Measurements from ENCODE around the gene B4GALT3.
A peak's percentile ranks its signal among the peaks of the same experiment; 100 is the strongest.

B4GALT3 gene

GRCh38 chr1:161219078-161219892 lies 42.0 kb upstream of the B4GALT3 start:
- no peaks in the 10 kb centered on the region for H3K27me3 ChIP-seq (ENCODE audit: control insufficient read depth, insufficient read depth, low read length)
- no peaks in the 10 kb centered on the region for H3K9me3 ChIP-seq (ENCODE audit: control insufficient read depth, low read length)
- no peak for TF ChIP-seq CTCF (IDR thresholded peaks at IDR 0.05)
- no peak overlapping the region for H3K9ac ChIP-seq
- H3K4me1 ChIP-seq: peaks cover 4% of the 10 kb centered on the region
- H3K36me3 ChIP-seq (ENCODE audit: control insufficient read depth, insufficient read depth, low read length): no peaks in the 10 kb centered on the region
- no peak overlapping the region for H3K4me2 ChIP-seq (ENCODE audit: low read length)
- H3K4me3 ChIP-seq (ENCODE audit: low read depth, low read length): no peak overlapping the region
- no peak overlapping the region for H3K27ac ChIP-seq
- H2AFZ ChIP-seq: no peak overlapping the region
- H3K79me2 ChIP-seq: no peaks in the 10 kb centered on the region

DNA sequence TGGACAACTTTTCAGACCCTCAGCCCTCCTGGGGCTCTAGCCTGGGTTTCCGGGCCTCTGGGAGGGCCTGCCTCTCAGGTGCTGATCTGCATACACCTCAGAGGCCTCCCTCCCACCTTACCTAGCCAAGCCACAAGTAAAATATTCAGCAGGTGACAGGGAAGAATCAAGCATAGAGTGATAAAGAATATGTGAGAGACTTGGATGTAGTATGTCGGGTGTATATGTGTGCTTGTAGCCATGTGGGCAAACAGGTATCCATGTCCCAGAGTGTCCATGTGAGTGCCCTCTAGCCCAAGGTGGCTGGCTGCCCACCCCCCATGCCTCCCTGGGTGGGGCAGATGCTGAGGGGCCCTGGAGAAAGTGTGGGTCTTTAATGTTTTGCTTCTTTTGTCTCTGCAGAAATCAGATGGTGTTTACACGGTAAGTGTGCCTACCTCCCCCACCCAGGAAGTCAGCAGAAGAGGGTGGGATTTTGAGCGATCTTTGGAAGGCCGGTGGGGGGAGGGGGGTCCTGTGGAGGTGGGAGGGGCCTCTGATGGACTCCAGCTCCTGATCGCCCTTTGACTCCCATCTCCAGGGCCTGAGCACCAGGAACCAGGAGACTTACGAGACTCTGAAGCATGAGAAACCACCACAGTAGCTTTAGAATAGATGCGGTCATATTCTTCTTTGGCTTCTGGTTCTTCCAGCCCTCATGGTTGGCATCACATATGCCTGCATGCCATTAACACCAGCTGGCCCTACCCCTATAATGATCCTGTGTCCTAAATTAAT lies 41.2 kb upstream of the B4GALT3 start:
- Histone ChIP-seq H2AFZ (no peak overlapping the region), H3K4me2 (ENCODE audit: low read length) (no peak overlapping the region), H3K4me3 (ENCODE audit: low read depth, low read length) (no peak overlapping the region), H3K36me3 (ENCODE audit: control insufficient read depth, insufficient read depth, low read length) (no peaks in the 10 kb centered on the region), H3K27me3 (ENCODE audit: control insufficient read depth, insufficient read depth, low read length) (no peaks in the 10 kb centered on the region), H3K9ac (no peak overlapping the region), H3K9me3 (ENCODE audit: control insufficient read depth, low read length) (no peaks in the 10 kb centered on the region), H3K79me2 (no peaks in the 10 kb centered on the region), H3K27ac (no peak overlapping the region), H3K4me1 (peaks cover 4% of the 10 kb centered on the region)
- TF ChIP-seq CTCF (IDR thresholded peaks at IDR 0.05): no peak

DNA sequence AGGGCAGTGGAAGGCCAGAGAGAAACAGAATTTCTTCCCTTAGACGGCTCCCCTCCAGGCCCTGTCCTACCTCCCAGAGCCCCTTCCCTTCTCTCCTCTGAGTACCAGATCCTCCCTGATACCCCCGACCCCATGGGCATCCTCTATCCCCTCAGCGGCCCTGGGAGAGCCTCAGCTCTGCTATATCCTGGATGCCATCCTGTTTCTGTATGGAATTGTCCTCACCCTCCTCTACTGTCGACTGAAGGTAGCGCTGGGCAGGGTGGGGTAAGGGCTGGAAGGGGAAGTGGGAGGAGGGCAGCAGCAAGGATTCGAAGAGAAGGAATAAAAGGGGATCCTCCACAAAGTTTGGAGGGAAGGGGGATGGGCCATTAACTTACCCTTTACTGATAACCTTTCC lies 40.5 kb upstream of the B4GALT3 start:
- Histone ChIP-seq H3K9me3 (ENCODE audit: control insufficient read depth, low read length) (no peaks in the 10 kb centered on the region), H3K9ac (no peak overlapping the region), H3K79me2 (no peaks in the 10 kb centered on the region), H3K36me3 (ENCODE audit: control insufficient read depth, insufficient read depth, low read length) (no peaks in the 10 kb centered on the region), H3K4me2 (ENCODE audit: low read length) (no peak overlapping the region), H3K27ac (no peak overlapping the region), H3K4me3 (ENCODE audit: low read depth, low read length) (no peak overlapping the region), H3K27me3 (ENCODE audit: control insufficient read depth, insufficient read depth, low read length) (no peaks in the 10 kb centered on the region), H2AFZ (no peak overlapping the region), H3K4me1 (peaks cover 4% of the 10 kb centered on the region)
- TF ChIP-seq CTCF (IDR thresholded peaks at IDR 0.05): no peak

DNA sequence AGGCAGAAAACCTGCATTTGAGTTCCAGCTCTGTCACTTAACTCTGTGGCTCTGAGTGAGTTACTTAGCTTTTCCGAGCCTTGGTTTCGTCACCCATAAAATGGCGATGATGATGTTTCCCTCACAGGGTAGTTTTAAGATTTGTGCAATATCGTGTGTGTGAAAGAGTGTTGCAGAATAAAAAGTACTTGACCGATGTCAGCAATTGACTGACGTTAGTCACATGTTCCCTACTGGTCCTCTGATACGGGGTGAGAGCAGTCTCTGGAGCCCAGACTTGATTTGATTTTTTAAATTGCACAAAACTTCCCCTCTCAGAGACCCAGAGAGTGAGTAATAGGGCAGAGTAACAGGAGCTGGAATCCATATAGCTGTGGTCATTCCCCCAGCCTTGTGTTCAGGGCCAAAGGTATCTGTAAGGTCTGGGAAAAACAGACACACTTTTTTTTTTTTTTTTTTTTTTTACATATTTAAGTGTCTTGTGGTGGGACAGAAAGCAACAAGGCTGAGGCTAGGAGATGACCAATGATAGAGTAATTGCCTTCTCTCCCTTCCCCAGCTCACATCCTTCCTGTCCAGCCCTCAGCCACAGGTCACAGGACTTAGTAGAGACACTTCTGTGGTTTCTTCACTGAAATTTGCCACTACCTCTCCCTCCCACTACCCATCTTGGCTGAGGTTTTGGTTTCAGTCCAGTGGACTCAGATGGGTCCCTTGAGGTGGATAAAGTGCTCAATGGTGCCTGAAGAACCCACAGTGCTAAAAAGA lies 39.8 kb upstream of the B4GALT3 start:
- H3K27ac ChIP-seq: peak overlapping the region; percentile 33
- no peak overlapping the region for H3K9ac ChIP-seq
- H3K4me3 ChIP-seq (ENCODE audit: low read depth, low read length): no peak overlapping the region

More for the DNA sequence above, 39.8 kb upstream of the B4GALT3 start:
- TF ChIP-seq CTCF (IDR thresholded peaks at IDR 0.05): no peak
- H3K36me3 ChIP-seq (ENCODE audit: control insufficient read depth, insufficient read depth, low read length): no peaks in the 10 kb centered on the region
- H3K4me1 ChIP-seq: peaks cover 4% of the 10 kb centered on the region
- no peak overlapping the region for H3K4me2 ChIP-seq (ENCODE audit: low read length)
- no peaks in the 10 kb centered on the region for H3K27me3 ChIP-seq (ENCODE audit: control insufficient read depth, insufficient read depth, low read length)
- no peaks in the 10 kb centered on the region for H3K9me3 ChIP-seq (ENCODE audit: control insufficient read depth, low read length)
- no peaks in the 10 kb centered on the region for H3K79me2 ChIP-seq
- no peak overlapping the region for H2AFZ ChIP-seq

Measured in parathyroid adenoma (tissue), 2 donors.